Fibroblast of skin of back (primary cell): ENCODE measurements around the gene SEMA7A. TPM values are rescaled to one million over a fixed set of nuclear protein-coding genes. Genes with fewer than 3 reads are reported as not detected.
A peak's percentile ranks its signal among the peaks of the same experiment; 100 is the strongest.
"Not testable (repeated sequence)": the region's sequence is repeated elsewhere in the genome, so short reads cannot be mapped to it uniquely, and the experiment has no call there.

Experiments used
- DNase-seq: peaks from one replicate; pipeline ENCODE4 v3.0.0-alpha.2; 2013
- polyA plus RNA-seq, 2 experiments: library from polyadenylated mRNA; unstranded; fragments of 120-200 nt; gene quantifications; one replicate each; pipeline ENCODE4 v1.2.1, GENCODE V29; 2013; ENCODE audit not compliant: insufficient read length in 2 of 2

The SEMA7A gene, protein sequence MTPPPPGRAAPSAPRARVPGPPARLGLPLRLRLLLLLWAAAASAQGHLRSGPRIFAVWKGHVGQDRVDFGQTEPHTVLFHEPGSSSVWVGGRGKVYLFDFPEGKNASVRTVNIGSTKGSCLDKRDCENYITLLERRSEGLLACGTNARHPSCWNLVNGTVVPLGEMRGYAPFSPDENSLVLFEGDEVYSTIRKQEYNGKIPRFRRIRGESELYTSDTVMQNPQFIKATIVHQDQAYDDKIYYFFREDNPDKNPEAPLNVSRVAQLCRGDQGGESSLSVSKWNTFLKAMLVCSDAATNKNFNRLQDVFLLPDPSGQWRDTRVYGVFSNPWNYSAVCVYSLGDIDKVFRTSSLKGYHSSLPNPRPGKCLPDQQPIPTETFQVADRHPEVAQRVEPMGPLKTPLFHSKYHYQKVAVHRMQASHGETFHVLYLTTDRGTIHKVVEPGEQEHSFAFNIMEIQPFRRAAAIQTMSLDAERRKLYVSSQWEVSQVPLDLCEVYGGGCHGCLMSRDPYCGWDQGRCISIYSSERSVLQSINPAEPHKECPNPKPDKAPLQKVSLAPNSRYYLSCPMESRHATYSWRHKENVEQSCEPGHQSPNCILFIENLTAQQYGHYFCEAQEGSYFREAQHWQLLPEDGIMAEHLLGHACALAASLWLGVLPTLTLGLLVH
- polyA plus RNA-seq (2013, experiment 1 of 2; ENCODE audit: insufficient read length) = 31.7 TPM
- polyA plus RNA-seq (2013, experiment 2 of 2; ENCODE audit: insufficient read length) = 15.1 TPM

DNA sequence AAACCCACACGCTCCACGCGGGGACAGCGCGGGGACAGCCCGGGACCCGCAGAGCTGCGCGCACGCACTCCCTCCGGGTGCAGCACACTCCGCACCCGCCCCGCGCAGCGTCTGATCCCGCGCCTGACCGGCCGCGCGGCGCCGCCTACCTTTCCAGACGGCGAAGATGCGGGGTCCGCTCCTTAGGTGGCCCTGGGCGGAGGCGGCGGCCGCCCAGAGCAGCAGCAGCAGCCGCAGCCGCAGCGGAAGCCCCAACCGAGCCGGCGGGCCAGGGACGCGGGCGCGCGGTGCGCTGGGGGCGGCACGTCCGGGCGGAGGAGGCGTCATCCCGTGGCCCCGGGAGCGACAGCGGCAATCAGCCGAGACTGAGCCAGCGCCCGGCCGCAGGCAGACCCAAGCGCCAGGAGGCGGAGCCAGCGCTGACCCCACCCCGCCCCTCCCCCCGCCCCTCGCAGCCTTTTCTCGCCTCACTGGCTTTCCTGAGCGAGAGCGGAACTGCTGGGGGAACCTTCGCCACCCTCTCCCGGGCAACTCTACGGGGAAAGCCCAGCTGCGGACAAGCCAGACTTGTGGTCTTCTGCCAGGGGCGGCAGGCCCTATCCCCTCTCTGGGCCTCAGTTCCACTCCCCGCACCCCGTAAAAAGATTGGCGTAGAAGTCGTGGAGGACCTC is at the start of gene SEMA7A:
Gene SEMA7A (minus strand): TSS at position 367 of the 671 bp plus-strand sequence. CDS start 40 bp downstream, at position 327.
- DNase-seq = peak; percentile 85

DNA sequence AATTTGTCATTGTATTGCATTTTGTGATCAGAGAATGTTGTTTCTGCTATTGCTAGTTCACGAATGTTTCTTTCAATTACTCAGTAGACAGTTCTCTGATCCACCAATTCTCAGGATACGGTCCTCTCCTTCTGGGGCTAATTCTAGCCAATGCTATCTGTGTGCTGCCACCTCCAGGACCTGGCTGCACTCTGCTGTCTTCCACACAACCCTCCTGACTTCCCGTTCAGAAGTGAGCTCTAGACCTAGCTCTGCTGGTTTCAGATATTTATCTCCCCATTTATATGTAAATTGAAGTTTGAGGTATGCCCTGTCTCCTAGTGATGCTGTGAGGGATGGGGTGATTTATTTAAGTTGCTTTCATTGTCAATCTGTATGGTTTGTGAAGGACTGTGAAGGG is 48.9 kb upstream of the SEMA7A start:
- no peak for DNase-seq

DNA sequence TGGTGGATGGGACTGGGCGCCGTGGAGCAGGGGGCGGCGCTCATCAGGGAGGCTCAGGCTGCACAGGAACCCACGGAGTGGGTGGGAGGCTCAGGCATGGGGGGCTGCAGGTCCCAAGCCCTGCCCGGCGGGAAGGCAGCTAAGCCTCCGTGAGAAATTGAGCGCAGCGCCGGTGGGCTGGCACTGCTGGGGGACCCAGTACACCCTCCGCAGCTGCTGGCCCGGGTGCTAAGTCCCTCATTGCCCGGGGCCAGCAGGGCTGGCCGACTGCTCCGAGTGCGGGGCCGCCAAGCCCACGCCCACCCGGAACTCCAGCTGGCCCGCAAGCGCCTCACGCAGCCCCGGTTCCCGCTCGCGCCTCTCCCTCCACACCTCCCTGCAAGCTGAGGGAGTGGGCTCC is 46.6 kb upstream of the SEMA7A start:
- not testable (repeated sequence) for DNase-seq

DNA sequence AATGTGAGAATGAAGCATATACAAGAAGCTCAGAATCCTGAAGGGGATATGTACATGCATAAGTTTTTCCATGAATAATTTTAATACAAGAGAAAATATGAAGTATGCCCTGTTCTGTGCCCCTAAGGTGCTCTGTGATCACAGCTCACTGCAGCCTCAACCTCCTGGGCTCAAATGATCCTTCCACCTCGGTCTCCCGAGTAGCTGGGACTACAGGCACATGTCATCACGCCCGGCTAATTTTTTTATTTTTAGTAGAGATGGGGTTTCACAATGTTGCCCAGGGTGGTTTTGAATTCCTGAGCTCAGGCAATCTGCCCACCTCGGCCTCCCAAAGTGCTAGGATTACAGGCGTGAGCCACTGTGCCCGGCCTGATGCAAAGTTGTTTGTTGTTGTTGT is 37.9 kb upstream of the SEMA7A start:
- not testable (repeated sequence) for DNase-seq

DNA sequence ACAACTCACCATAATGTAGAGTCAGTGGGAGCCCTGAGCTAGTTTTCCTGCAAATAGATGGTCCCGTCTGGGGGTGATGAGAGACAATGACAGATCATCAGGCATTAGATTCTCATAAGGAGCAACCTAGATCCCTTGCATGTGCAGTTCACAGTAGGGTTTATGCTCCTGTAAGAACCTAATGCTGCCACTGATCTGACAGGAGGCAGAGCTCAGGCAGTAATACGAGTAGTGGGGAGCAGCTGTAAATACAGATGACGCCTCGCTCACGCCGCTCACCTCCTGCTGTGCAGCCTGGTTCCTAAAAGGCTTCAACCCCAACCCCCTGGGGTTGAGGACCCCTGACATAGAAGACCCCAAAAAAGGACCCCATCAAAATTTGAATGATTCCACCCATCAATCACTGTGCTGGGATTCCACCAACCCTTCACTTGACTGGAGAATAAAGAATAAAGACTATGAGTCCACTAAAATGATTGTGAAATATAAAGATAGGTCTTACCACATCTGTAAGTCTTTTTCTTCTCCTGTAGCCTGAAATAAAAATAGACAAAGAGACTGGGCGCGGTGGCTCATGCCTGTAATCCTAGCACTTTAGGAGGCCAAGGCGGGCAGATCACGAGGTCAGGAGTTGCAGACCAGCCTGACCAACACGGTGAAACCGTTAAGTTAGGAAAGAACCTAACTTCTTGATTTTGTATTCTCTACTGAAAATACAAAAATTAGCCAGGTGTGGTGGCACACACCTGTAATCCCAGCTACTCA is 37.1 kb upstream of the SEMA7A start:
- DNase-seq = no peak

DNA sequence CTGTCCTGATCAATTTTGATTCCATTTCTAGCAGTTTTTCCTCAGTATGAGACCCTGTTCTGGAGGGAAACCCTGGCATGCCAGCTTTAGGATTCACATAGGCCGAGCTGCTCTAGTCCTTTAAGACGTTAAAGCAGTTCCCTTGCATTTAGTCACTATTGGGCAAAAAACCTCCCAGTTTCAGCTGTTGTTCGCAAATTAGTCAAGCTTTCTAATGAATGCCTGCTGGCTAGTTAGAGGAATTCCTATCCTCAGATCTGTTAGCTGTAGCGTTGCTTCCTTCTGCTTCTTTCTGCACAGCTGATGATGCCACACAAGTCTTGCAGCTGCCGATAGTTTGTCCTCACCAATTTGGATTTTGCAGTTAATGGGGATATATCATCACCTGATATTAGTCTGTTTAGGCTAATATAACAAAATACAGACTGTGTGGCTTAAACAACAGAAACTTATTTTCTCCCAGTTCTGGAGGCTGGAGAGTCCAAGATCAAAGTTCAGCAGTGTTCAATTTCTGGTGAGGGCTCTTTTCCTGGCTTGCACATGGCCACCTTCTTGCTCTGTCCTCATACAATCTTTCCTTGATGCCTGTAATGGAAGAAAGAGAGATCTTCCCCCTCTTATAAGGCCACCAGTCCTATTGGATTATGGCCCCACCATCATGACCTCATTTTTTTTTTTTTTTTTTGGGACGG is 34.7 kb upstream of the SEMA7A start:
- DNase-seq = no peak

DNA sequence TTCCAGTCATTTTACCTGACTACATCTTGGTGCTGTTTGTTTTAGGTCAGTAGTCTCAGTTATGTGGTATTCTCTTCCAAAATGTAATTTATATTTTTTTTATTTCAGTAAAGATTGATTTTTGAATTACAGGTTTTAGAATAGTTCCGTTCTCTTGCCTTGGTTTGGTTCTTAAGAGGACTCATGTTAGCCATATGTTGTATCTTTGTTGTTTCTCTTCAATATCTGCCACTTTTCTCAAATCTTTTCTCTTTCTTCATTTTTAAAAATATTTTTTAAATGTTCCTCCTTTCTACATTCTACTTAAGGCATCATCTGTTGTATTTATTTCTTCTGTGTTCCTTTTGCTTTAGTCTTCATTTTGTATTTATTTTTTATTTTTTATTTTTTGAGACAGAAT is 32.8 kb upstream of the SEMA7A start:
- DNase-seq = no peak

DNA sequence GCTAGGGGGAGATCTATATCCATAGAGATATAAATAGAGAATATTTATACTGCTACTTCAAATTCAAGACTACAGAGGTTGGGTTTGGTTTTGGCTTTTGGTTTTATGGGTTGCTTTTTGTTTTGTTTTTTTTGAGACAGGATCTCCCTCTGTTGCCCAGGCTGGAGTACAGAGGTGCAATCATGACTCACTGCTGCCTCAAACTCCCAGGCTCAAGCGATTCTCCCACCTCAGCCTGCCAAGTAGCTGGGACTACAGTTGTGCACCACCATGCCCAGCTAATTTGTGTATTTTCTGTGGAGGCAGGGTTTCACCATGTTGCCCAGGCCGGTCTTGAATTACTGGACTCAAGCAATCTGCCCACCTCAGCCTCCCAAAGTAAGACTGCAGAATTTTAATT is 31.1 kb upstream of the SEMA7A start:
- no peak for DNase-seq

DNA sequence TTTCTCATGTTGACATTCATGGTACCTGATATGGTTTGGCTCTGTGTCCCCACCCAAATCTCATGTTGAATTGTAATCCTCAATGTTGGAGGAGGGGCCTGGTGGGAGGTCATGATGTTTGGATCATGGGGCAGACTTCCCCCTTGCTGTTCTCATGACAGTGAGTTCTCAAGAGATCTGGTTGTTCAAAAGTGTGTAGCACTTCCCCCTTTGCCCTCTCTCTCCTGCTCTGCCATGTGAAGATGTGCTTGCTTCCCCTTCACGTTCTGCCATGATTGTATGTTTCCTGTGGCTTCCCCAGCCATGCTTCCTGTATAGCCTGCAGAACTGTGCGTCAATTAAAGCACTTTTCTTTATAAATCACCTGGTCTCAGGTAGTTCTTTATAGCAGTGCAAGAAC is 30.5 kb upstream of the SEMA7A start:
- no peak for DNase-seq

DNA sequence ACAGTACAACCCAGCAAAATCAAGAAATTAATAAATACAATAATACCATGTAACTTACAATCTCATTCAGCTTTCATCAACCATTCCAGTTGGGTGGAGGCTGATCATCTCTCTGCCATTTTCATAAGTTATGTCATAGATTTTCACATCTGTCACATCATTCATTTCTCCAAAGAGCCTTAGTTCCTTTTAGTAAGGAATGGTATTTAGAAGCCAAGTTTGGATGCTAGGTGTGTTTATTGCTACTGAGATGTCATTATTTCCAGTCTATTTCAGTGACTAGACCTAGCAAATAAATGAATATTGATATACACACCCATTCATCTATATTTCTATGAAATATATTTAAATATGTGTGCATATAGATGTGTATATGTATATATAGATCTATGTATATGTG is 29.9 kb upstream of the SEMA7A start:
- no peak for DNase-seq

DNA sequence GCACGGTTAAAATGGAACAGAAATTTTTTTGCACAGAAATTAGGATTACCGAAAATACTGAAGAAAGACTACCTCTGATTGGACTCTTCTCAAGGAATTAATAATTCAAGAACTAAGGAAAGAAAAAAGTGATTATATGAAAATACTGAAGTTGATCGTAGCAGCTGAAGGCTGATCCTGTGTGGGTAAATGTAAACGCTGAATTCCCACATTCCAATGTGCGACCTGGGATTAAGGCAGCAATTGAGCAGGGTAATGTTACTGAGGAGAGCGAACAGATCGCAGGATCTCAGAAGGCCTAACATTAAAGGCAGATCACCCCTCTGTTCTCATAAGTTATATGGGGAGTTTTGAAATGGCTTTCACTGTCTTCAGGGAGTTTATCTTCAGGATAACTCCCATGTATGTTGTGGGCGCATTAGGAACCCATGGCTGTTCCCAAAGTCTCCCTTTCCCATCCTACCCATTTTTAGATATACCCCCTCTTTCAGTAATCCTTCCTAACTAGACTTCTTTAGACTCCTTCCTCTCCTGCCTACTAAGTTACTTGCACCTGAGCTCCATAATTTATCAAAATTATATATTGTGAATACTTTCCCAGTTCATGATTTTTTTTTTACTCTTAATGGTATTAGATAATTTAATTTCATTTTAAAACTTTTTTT is 28.2 kb upstream of the SEMA7A start:
- no peak for DNase-seq

DNA sequence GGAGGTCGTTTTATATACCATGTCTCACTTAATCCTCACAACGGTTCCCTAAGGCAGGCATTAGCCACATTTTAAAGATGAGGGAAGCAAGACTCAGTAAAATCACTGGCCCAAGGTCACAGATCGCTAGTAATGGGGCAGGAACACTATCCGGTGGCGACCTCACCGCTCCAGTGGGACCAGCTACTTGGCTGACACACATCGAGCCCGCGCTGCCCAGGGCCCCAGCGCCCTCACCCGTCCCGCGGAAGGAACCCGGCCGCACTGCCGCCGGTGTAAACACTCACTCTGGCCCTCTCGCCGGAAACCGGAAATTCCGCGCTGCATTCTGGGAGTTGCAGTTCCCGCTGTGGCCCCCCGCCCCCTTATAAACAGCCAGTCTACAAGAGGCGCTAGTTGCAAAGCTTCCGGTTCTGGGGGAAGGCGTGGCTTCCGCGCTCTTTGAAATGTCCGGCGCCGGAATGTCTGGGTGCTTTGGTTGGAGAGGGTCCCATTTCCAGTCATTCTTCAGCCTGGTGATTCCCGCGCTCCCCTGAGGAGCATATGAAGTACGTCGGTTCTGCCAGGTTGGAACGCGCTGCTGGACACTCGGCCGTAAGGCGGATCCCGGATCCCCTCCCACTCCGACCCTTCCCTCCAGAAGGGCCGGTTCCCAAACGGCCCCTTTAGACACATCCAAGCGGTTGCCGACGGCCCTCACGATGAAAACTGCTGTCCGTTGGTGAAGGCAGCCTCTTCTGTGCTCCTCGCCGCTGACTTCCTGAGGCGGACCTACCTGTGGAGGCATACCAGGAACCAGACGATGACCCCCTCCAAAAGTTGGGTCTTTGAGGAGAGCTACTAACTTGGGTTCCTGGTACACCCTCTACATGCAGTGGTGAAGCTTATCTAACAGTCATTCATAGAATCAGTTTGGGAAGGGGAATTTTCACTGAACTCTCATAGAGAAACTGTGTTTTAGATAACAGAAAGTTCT is 27.4 kb upstream of the SEMA7A start, which contains the start of gene UBL7:
Gene UBL7 (minus strand): TSS at position 290 of the 976 bp plus-strand sequence. CDS start 2,293 bp downstream, outside the sequence.
- peak; percentile 98 for DNase-seq

DNA sequence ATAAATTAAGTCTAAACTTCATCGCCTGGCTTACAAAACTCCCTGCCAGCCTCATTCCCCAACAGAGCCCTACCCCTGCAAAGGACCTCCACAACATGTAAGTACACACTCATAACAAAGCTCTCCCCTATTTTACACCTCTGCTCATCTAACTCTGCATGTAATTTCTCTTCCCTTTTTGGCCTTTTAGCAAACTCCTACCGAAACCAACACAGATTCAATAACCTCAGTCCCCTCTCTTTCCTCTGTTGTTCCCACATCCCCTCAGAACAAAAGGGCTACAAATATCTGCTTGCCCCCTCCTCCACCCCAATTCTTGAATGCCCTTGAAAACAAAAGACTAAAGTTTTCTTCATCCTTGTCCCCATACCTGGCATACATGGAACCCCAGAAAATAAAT is 26.5 kb upstream of the SEMA7A start:
- no peak for DNase-seq

DNA sequence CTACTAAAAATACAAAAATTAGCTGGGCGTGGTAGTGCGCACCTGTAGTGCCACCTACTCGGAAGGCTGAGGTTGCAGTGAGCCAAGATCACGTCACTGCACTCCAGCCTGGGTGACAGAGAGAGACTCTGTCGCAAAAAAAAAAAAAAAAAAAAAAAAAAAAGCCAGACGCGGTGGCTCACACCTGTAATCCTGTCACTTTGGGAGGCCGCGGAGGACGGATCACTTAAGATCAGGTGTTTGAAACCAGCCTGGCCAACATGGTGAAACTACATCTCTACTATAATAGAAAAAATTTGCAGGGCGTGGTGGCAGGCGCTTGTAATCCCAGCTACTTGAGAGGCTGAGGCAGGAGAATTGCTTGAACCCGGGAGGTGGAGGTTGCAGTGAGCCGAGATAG is 26.0 kb upstream of the SEMA7A start:
- not testable (repeated sequence) for DNase-seq

DNA sequence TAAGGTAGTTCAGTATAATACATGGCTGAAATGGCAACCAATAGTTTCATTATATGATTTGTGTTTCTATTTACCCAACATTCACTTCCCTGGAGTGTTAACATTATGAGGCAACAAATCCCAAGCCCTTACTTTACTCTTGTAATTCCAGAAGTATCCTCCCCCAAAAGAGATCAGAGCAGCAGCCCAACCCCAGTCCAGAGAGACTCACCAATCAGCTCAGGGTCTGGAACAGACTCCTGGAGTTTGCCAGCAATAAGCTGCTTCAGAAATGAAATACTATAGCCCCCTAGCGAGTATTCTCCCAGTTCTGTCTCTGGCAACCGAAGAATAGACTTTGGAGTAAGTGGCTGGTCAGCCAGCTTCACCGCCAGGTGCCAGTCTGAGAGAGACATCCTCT is 24.7 kb upstream of the SEMA7A start:
- DNase-seq = no peak

DNA sequence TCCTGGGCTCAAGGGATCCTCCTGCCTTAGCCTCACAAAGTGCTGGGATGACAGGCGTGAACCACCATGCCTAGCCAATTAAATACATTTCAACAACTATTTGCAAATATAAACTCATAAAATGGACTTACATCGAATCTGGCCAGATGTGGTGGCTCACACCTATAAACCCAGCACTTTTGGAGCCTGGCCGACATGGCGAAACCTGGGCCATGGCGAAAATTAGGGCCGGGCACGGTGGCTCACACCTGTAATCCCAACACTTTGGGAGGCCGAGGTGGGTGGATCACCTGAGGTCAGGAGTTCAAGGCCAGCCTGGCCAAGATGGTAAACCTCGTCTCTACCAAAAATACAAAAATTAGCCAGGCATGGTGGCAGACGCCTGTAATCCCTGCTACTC is 23.3 kb upstream of the SEMA7A start:
- not testable (repeated sequence) for DNase-seq

DNA sequence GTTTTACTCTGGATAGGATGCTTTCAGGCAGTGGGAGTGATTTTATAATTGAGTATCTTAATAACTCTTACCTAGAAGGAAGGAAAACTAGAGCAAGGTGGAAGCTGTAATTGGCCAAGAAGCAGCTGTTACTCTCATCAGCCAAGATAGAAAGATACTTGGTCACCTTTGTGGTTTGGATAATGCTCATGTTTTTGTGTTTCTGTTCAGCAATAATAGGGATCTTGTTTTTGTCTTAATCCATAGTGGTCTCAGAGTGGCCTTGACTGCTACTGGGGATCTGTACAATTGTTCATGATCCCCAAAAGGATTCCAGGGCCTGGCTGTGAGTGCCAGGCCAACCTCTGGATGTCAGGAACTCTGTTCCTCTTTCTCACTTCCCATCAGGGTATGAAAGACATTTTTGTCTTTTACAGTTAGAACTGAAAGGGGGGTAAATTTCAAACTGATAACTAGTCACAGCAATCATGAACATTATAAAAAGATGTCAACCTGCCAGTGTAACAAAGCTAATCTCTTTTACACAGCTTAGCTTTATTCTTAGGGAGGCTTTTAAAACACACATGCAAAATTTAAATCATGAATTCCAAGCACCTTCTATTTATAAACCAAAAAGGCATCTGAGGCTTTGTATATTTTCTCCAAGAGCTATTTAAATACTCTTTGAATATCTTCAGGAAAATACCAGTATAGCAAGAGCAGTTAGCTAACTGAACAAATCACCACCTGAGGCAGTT is 21.2 kb upstream of the SEMA7A start:
- DNase-seq = no peak

DNA sequence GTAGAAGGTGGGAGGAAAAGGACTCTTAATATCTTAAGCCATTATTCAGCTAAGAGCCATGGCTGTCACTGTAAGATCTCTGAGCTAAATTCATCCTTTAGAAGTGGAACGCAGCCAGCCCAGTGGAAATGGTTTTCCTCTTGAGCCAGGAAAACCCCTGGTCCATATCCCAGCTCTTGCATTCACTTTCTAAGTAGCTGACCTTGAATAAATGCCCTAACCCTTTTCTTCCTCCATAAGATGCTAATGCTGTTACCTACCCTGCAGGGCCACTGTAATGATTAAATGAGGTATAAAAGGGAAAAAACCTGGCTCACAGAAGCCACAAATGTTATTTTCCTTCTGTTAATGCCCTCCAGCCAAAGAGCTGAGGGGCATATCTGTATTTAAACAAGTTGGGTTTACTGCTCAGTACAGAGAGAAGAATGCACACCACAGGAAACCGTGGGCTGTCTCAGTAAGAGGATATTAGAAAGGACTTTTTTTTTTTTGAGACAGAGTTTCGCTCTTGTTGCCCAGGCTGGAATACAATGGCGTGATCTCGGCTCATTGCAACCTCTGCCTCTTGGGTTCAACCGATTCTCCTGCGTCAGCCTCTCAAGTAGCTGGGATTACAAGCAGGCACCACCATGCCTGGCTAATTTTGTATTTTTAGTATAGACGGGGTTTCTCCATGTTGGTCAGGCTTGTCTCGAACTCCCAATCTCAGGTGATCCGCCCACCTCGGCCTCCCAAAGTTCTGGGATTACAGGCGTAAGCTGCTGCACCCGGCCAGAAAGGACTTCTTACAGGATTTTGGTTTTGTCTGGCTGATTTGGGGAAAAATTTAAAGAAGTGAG is 20.4 kb upstream of the SEMA7A start:
- DNase-seq = no peak
